ENCODE data around the gene ZNF618.

ZNF618 gene

DNA sequence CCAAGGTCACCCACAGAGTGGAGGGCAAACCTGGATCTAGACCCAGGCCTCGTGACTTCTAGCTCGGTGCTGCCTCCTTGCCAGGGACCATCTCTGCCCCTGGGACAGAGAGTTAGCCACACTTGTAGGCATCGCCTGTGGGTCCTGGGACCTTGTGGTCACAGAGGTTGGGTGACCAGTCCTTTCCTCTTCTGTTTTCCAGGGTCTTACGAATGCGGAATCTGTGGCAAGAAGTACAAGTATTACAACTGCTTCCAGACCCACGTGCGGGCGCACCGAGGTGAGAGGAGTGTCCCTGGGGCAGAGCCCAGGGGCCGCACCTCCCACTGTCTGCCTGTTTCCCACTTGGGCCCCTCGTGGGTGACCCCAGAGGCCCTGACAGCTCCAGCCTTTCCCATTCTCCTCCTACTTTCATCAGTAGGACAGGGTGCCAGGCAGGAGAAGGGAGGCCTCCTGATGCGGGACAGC lies 125.7 kb downstream of the ZNF618 start:
- no peak for DNase-seq (ENCODE audit: low read depth)

DNA sequence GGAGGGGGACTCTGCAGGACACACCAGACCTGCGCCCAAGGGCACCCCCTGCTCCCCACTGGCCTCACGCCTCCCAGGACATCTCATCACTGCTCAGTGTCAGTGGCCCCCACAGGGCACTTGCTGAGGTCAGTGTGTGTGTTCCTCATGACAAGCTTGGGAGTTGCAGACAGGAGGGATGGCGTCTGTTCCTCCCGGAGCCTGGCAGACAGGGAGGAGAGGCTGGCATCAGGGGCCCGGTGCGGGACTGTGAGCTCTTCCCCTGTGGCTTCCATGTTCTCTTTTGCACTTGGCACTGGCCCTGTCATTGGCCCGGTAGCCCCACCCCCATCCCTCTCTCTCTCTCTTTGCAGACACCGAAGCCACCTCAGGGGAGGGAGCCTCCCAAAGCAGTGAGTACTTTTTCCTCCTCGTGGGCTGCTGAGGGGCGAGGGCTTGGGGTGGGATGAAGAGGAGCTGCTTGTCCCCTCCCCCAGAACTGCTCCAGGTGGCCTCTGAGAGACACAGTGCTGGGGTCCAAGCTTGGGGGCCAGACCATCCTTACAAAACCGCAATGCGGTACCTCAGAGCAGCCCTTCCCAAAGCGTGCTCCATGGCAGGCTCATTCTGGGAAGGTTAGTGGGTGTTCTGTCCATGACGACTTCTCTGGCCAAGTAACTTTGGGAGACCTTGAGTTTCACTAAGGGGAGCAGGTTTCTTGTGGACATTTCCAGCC lies 126.3 kb downstream of the ZNF618 start:
- no peak for DNase-seq (ENCODE audit: low read depth)

DNA sequence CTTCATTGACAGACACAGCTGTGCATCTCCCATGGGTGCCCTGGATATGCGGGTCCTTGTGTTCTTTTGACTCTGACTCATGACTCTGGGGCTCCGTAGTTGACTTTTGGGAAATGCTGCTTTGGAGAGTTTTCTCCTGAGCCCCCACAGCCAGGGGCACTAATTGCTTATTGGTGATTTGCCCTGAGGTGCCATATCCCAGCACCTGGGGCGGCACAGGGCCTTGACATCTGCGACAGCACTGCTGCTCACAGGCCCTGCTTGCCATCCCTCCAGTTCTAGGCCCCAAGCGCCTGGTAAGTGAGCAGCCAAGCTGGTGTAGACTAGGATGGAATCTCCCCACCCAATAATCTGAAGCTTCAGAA lies 126.9 kb downstream of the ZNF618 start:
- no peak for DNase-seq (ENCODE audit: low read depth)

DNA sequence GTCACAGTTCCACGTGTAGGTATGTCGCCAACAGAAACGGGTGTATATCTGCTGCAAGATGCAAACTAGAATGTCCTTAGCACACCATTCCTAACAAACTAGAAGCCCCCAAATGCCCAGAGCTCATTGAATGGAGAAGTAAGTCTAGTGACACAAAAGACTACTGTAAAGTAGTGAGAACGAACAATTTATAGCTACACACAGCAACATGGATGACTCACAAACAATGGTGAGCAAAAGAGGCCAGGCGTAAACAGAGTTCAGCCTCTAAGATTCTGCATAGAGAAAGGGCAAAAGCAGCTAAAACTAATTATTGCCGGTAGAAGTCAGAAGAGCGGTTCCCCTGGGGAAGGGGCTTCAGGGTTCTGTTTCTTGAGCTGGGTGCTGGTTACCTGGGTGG lies 127.2 kb downstream of the ZNF618 start:
- DNase-seq (ENCODE audit: low read depth) = no peak

DNA sequence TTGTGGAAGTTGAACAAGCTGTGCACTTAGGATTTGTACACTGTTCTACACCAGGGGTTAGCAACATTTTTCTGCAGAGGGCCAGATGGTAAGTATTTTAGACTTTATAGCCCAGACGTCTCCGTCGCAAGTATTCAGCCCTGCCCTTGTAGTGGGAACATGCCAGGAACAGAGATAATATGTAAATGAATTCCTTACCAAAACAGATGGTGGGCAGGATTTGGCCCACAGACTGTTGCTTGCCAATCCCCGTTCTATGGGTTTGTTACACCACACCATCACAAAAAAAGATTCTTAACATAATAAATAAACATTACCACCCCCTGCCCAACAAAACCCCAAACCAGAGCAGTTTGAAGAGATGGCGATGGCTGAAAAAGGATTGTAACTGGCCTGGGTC lies 127.6 kb downstream of the ZNF618 start:
- DNase-seq (ENCODE audit: low read depth) = no peak

DNA sequence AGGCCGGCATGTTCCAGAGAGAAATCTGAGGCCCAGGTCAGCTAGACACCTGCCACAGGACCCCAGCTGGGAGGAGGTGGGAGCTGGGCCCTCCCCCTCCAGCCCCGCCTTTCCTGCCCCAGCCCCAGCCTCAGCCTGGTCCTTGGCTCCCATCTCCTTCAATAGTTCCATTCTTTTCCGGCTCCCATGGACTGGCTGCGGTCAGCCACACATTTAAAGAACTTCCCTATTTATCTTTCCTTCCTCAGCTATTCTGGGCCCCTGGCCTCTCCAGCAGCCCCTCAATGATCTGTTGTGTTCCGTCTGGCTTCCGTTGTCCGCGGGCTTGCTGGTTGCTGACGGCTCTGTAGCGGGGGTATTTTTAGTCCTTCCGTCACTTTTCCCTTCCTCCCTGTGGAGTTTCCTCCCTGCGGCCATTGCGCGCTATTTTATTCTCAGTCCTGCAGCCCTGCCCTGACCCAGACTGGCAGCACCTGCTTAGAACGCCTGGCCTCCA lies 128.2 kb downstream of the ZNF618 start:
- DNase-seq (ENCODE audit: low read depth) = no peak

DNA sequence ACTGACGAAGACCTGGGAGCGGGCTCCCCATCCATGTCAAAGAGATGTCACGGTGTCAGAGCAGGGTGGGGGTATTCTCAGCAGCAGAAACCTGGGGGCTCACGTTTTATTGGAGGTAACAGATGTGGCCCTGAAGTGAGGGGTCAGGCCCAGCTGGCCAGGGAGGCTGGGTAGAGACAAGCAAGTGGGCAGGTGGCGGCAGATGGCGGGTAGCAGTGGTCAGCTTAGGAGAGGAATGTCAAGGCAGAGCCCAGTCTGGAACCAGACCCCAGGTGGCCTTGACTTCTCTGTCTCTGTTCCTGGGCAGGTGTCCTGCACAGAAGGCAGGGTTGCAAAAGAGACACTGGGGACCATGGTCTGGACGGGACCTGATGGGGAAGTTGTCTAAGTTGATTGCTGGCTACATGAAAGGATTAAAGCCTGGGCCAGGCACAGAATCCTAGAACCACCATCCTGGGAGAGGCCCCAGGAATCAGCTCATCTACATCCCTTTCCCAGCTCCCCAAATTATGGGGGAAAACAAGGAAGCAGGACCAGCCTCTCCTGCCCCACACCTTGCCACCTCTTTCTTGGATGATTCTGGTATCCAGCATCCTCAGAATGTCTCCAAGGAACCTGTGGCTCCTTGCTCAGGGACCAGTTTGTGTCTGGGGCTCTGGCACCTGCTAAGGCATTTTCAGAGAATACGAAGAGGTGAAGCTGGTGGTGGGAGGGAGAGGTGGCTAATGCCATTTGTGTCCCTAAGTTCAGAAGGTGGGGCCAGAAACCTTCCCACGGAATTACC lies 129.5 kb downstream of the ZNF618 start:
- no peak for DNase-seq (ENCODE audit: low read depth)

DNA sequence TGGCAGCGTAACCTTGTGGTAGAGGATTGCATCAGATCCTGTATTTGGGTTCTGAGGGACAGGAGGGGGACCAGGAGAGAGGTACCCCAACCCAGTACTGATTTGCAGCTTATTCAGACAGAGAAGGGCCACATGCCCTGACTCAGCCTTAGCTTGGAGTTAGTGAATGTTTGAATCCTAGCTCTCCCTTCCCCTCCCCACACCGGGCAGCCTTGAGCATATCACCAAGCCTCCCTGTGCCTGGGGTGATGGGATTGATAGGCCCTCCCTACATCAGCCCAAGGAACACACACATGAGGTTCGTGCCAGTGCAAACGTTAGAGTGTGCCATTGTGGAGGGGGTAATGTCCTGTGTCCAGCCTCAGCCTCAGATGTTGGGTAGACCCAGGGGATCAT lies 130.0 kb downstream of the ZNF618 start:
- no peak for DNase-seq (ENCODE audit: low read depth)

DNA sequence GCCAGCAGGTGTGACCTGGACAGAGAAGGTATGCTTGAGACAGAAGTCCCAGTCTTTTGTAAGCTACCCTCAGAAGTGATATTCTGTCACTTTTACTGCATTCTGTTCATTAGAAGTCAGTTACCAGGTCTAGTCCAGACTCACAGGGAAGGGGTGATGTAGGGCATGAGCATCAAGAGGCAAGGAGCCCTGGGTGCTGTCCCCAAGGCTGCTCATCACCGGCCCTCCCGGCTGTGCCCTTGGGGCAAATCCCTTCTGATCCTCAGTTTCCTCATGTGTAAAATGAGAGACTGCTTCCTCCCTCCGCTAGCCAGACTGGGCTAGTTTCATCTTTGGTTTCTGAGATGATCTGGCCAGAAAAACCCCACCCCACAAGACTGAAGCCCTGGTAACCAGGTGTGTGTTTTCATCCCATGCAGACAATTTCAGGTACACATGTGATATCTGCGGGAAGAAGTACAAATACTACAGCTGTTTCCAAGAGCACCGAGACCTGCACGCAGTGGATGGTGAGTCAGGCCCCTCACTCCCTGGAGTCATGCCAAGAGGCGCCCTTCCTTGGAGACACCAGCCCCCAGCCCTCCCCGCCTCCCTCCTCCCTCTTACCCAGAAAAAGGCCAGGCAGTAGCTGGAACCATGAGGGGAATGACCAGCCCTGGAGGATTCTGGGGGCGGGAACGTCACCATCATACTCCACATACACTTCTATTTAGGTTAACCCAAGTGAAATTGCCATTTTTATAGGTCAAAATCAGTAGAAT lies 131.0 kb downstream of the ZNF618 start:
- DNase-seq (ENCODE audit: low read depth) = no peak

DNA sequence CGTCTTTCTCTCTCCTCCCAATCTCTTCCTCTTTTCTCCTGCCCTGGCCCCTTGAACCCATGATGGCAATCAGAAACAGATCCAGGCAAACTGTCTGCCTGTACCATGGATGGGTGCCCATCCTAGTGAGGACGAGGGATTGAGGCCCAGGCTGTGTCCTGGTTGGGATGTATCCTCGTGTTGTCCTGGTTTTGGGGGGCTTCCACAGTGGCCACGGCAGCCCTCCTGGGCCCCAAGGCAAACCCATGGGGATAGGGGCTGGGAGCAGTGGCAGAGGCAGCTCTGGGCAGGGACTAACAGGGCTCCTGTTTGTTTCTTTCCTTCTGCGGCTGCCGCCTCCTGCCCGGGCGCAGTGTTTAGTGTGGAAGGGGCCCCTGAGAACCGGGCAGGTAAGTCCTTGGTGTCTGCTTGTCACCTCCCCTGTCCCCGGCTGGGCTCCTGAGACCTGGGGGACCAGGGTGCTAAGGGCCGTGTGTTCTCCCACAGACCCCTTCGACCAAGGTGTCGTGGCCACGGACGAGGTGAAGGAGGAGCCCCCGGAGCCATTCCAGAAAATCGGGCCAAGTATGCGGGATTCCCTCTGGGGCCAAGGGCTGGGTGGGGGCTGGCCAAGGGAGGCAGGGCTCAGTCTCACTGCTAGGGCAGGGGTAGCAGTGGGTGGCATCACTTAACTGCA lies 132.0 kb downstream of the ZNF618 start:
- no peak for DNase-seq (ENCODE audit: low read depth)

DNA sequence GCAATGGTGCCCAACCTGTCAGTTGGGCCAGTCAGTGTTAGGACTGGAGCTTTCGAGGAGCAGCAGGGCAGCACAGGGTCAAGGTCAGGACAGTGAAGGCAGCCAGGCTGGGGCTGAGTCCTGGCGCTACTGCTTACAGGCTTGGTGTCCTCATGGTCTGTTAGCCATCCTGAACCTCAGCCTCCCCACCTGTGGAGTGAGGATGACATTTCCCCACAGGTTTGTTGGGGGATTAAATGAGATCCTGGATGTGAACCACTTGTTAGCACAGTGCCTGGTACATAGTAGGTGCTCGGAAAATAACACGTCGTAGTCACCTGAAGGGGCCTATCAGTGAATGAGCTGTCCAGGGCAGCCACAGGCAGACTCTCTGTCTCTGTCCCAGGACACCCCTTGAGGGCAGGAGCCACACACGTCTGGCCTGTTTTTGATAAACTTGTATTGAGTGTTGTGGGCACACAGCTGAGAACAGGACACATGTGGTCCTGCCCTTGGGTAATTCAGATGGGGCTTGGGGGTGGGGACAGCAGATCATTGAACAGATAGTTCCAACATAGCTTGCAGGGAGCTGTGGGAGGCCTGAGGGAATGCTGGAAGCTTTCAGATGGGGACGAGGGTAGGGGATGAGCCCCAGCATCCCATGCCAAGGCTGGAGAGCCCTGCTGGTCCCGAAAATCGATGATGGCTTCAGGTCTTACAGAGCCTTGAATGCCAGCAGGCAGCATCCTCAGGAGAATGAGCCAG lies 132.7 kb downstream of the ZNF618 start:
- no peak for DNase-seq (ENCODE audit: low read depth)

DNA sequence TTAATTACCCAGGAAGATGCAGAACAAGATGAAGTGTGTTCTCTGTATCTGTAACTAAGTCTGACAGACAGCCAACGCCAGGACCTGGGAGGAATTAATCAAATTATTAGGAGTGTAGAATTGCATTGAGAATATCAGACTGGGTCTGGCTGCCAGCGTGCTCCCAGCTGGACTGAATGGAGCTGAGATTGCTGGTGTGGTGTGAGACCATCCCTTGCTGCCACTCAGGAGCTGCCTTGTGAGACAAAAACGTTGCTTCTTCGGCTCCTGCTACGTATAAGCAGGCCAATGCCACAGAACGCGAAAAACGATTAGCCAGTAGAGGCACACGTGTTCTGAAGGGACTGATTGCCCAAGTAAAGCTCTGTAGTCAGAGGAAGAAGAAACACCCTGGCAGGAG lies 135.2 kb downstream of the ZNF618 start:
- no peak for DNase-seq (ENCODE audit: low read depth)

DNA sequence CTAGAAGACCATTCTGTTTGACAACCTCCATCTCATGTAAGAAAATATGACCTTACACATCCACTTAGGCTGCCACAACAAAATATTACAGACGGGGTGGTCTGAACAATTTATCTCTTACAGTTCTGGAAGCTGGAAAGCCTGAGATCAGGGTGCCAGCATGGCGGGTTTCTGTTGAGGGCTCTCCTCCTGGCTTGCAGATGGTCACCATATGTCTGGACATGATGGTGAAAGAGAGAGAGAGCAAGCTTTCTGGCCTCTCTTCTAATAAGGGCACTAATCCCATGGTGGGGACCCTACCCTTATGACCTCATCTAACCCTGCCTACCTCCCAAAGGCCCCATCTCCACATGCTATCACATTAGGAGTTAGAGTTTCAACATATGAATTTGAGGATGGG lies 136.0 kb downstream of the ZNF618 start:
- no peak for DNase-seq (ENCODE audit: low read depth)

DNA sequence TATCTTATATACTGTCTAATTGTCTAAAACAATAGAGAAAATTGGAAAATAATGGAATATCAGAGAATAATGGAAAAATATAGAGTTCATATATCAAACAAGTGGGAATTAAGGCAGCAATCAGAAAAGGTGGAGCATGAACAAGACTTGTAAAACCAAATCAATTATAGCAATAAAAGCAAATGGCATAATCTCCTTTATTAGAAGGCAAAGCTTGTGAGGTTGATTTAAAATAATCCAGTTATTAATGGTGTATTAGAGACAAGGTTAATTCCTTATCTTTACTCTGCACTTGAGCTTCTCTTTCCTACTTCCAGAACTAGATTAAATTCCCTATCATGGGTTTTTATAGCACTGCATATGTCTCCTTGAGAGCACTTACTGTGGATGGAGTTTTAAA lies 137.9 kb downstream of the ZNF618 start:
- DNase-seq (ENCODE audit: low read depth) = no peak

DNA sequence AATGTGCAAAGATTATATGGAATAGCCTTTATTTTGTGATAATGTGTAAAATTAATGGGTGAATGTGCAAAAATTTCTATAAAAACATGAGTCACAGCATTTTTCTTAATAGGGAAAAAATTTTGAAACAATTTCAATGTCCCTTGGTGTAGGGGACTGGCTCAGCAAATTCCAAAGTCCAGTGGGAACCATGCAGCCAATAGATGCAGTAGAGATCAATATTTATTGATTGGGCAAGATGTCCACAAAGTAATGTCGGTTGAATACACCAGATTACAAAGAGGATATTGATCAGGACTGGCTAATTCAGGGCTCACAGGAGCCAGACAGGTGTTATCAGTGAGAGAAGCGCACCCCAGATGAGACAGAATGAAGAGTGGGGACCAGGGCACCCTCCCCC lies 139.5 kb downstream of the ZNF618 start:
- DNase-seq (ENCODE audit: low read depth) = no peak

DNA sequence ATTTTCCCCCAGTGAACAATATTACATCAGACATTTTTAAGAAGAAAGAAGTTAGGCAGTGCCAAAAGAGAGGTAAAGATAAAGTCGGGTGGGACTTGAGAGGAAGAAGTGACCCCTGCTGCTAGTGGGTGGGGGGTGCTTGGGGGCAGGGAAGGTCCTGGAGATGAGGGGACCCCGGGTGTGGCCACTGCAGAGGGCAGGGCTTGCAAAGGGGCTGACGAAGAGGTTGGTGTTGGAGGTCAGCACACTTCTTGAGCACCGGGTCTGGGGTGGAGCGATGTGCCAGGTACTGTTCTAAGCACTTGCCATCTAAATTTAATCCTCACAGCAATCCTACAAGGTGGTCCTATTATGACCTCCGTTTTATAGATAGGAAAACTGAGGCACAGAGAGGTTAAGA lies 140.0 kb downstream of the ZNF618 start:
- DNase-seq (ENCODE audit: low read depth) = no peak

DNA sequence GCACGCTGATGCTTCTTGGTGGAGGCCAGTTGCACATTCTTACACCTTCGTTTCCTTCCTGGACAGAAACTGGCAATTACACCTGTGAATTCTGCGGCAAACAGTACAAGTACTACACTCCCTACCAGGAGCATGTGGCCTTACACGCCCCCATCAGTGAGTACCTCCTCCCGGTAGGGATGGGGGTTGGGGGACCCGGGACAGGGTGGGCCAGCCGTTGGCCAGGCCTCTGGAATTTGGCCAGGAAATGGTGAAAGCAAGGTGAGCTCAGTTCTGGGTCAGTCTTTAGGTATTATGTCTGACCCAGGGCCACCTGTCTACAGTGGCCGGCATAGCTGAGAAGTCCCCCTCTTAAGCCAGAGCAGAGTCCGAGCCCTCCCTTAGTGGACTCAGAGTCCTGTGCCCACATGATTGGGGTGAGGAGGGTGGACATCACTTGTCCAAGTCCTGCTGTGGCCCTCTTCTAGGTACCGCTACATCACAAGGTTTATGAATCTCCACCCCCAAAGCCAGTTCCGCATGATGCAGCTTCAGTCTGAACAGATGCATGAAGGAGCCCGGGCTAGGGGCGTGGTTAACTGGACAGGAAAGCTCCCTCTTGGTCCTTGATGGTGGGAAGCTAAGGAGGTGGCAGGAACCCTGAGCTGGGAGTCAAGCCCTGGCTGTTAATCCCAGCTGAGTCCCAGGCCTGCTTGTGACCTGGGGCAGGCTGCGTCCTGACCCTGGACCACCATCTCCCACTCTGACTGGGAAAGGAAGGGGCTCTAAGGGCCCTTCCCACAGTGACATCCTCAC lies 140.7 kb downstream of the ZNF618 start:
- no peak for DNase-seq (ENCODE audit: low read depth)

DNA sequence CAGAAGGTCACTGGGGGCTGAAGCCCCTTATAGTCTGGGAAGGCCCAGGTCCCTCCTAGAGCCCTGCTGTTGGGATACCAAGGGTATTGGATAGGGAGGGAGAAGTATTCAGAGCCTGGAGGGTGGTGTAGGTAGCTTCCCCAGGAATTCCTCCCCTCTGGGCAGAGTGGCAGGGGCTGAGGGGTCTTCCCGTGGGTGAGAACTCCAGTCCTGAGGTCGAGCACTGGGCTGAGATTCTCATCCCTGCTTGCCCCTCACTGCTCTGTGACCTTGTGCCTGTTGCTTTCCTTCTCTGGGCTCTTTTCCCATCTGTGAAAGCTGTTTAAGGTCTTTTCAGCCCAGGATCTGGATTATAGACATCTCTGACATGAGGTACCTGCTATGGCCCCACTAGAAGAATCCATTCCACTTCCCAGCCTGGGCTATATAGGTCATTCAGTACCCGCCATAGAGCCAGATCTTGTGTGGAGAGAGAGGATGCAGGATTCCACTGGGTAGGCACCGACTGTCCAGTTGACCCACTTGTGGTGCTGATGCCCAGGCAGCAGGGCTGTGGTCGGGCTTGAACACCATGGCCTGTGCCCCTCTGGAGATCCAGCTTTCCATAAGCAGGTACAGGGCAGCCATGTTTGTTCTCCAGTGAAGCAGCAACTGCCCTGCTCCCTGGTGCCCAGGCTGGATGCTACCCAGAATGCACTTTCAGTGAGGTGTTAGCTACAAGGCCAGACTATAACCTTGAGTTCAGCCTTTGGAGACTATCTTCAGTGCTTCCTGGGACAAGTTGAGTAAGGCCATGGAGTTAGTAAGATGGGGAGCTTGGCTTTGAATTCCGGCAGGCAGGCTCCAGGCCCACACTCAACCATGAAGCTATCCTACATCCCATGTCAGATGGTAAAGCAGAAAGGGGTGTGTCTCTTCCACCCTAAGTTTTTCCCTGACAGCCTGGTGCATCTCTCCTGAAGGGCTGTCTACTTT lies 141.9 kb downstream of the ZNF618 start:
- no peak for DNase-seq (ENCODE audit: low read depth)

DNA sequence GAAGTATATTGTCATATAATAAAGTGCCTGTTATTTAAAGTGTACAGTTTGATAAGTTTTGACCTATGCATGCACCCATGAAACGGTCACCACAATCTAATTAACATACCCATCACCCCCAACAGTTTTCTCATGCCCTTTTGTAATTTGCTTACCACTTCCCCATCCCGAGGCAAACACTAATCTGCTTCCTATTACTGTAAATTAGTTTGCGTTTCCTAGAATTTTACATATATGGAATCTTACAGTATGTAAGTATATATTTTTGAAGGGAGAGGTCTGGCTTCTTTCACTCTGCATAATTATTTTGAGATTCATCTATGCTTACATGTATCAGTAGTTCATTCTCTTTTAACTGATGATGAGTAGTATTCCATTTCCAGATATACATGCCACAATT lies 145.5 kb downstream of the ZNF618 start:
- DNase-seq (ENCODE audit: low read depth) = no peak

Data from activated gamma-delta T cell treated with anti-CD3 and anti-CD28 coated beads, Interleukin-2, amount 50 U/mL, for 16 hours (primary cell).